VCaP (cell line): ENCODE results near the gene PITPNM1.

Experiments used
- H3K27ac ChIP-seq: fragments of 450-650 bp; 2 replicates; pipeline ENCODE4 v1.5.1; 2017
- TF ChIP-seq, protein P1 (sequence below): fragments of 450-650 bp; conservative IDR thresholded peaks from 2 replicates; pipeline ENCODE4 v1.5.1; 2017; ENCODE audit warnings: mild to moderate bottlenecking, moderate library complexity

PITPNM1 gene

DNA sequence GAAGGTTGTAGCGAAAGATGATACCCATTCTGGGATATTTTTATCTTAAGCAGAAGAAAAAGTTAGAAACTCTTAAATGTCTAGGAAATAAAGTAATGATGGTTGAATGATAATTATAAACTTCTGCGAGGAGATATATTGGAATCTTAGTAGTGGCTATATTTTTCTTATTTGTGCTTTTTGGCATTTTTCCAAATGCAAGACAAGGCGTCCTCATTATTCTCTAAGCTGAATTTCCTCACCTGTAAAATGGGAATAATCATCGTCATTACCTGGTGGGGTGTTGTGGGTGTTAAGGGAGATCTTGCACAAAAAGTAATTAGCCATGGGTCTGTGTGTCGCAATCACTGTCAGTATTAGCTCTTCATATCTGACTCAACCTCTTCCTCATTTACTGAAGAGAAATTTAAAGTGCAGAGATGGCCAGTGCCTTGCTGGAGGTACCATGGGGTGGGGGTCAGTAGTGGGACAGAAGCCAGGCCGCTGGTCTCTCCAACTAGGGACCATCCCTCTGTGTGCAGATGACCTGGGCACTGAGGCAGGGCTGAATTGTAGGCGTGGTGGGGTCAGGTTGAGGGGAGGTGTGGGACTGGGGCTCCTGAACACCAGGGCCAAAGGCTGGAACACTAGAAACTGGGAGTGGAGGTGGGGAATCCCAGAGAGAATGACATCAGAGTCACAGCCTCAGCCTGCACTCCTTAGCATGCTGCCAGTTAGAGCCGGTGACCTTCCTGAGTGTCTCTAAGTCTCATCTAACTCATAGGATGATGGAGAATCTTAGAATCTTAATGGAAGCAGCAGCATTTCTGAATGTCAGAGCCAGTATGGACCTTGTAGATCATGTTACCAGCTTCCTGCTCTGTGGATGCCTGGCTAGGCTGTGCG, 4.1 kb downstream of the PITPNM1 start:
- no peak overlapping the region for H3K27ac ChIP-seq
- TF ChIP-seq, protein P1, sequence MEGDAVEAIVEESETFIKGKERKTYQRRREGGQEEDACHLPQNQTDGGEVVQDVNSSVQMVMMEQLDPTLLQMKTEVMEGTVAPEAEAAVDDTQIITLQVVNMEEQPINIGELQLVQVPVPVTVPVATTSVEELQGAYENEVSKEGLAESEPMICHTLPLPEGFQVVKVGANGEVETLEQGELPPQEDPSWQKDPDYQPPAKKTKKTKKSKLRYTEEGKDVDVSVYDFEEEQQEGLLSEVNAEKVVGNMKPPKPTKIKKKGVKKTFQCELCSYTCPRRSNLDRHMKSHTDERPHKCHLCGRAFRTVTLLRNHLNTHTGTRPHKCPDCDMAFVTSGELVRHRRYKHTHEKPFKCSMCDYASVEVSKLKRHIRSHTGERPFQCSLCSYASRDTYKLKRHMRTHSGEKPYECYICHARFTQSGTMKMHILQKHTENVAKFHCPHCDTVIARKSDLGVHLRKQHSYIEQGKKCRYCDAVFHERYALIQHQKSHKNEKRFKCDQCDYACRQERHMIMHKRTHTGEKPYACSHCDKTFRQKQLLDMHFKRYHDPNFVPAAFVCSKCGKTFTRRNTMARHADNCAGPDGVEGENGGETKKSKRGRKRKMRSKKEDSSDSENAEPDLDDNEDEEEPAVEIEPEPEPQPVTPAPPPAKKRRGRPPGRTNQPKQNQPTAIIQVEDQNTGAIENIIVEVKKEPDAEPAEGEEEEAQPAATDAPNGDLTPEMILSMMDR: no peak

DNA sequence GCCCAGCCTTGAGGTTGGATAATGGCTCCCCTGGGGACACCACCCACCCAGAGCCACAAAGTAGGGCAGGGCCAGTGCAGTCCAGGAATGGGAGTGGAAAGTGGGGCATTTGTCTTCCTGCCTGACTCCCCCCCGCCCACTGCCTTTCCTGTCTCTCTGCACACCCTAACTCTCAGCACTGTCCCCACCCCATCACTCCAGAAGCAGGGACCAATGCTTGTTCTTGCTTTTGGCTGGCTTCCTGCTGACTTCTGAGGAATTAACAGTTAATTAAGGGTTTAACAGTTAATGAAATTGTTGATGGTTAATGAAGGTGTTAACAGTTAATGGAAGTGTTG, 4.7 kb downstream of the PITPNM1 start:
- H3K27ac ChIP-seq: no peak overlapping the region
- TF ChIP-seq, protein P1: no peak

DNA sequence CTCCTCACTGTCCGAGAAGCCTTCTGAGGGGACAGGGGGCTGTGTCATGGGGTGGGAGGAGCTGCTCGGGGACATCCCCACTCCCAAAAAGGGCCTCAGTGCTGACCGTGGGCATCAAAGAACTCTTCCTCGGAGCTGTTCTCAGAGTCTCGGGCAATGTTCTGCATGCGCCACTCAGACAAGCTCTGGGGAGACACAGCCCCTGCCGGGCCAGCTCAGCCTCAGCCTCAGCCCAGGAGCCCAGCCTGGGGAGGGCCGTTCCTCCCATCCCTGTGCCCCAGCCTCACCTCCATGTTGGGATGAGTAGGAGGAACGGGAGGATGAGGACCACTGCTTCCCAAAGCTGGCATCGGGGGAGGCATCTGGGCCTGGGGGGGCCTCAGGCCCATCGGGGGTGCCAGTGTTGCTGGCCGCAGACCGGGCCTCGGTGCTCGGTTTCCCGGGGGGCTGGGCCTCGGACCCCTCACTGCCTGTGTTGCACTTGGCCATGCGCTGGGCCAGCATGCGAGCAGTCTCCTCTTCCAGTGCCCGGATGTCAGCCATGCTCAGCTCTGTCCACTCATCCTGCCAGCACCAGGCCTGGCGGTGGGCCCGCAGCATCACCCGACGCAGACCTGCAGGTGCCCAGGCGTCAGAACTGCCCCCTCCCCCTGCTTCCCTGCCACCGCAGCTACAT, 5.2 kb downstream of the PITPNM1 start:
- TF ChIP-seq, protein P1: no peak
- no peak overlapping the region for H3K27ac ChIP-seq

DNA sequence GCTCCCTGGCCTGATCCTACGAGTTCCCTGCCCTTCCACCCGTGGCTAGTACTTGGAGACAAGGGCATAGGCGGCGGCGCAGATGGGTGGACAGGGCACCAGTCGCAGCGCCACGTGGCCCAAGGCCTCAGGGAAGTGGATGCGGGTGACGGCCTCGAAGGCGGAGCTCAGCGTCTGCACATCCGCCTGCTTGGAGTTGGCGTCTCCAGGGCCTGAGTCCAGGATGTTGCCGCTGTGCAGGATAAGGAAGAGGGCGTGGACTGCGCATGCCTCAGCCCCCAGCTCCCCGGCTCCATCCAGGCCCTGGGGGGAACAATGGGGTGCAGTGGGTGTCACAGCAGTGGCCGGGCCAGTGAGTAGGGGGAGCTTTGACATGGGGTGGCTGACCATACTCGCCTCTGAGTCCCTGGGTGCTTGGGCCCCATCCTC, 6.6 kb downstream of the PITPNM1 start:
- no peak overlapping the region for H3K27ac ChIP-seq
- TF ChIP-seq, protein P1: no peak

DNA sequence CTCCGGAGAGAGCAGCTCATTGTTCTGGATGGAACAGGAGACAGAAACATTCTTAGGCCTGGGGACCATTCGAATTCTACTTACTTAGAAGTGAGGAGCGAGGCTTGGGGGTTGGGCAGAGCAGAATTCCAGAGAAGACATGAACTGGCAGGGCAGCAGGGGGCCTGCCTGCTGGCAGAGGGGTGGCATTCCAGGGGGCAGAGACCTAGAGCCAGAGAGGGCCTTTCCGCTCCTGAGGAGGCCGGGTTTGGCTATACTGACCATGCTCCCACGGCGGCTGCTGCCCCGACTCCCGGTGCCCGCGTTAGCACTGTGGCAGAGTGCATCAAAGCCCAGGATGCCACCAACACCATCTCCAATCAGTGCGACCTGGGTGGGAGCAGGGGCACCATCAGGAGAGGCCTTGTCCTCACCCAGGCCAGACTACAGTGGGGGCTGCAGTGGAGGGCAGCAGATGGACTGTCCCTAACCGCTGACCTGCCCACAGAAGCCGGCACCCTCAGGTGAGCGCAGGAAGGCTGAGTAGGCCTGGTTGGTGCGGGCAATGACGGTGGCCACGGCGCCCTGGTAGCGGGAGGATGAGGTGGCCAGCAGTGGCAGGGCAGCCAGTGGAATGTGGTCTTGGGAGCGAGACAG, 7.4 kb downstream of the PITPNM1 start:
- TF ChIP-seq, protein P1: no peak
- no peak overlapping the region for H3K27ac ChIP-seq

DNA sequence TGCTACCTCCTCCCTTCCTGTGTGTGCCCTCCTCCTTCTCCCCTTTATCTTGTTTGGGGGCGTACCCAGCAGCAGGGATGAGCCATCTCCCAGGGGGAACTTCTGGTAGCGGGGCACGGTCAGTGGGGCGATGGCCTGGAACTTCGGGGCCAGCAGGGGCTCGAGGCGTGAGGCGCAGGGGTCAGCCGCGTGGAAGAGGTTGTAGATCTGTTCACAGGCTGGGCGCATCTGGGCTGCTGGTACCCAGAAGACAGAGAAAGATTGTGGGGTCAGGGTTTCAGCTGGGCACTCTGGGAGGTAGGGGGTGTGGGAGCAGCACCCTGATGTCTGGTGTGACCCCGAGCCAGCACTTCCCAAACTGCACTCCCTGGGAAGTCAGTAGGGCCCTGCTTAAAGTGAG, 9.1 kb downstream of the PITPNM1 start:
- no peak overlapping the region for H3K27ac ChIP-seq
- TF ChIP-seq, protein P1: no peak
